Fibroblast of upper back skin (primary cell): Measurements from ENCODE around the gene SLC26A11.
"Not testable (repeated sequence)": the region's sequence is repeated elsewhere in the genome, so short reads cannot be mapped to it uniquely, and the experiment has no call there.

ENCODE experiments used
- DNase-seq: peaks from one replicate; pipeline ENCODE4 v3.0.0-alpha.2; 2013

Gene SLC26A11

GRCh38 chr17:80196652-80197051 is 23.6 kb upstream of the SLC26A11 start:
- DNase-seq: no peak

- DNase-seq: no peak
Observed at GRCh38 chr17:80198144-80198661, 22.0 kb upstream of the SLC26A11 start.

GRCh38 chr17:80199295-80199694 is 20.9 kb upstream of the SLC26A11 start:
- not testable (repeated sequence) for DNase-seq

DNA sequence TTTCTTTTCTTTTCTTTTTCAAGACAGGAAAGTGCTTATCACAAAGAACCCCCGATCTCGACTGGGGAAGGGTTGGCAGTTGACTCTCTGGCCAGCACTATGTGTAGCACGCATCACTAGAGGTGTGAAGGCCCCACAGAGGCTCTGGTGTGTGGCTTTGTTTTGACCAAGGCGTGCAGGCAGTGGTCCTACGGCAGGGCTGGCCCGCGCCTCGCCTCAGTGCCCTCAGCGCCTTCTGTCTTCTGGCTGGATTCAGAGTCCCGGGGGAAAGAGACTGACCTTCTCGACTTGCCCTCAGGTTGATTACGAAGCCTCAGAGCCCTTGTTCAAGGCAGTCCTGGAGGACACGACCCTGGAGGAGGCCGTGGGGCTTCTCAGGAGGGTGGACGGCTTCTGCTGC is 18.8 kb upstream of the SLC26A11 start:
- no peak for DNase-seq

DNA sequence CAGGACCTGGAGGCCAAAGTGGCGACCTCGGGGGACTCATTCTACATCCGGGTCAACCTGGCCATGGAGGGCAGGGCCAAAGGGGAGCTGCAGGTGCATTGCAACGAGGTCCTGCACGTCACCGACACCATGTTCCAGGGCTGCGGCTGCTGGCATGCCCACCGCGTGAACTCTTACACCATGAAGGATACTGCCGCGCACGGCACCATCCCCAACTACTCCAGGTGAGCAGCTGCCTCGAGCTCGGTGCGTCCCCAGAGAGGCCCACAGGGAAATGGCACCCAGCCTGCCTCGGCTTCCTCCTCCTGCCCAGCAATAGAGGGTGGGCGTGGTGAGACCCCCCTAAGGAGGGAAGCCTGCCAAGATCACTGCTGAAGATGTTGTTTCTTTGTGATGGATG is 18.0 kb upstream of the SLC26A11 start:
- no peak for DNase-seq

DNA sequence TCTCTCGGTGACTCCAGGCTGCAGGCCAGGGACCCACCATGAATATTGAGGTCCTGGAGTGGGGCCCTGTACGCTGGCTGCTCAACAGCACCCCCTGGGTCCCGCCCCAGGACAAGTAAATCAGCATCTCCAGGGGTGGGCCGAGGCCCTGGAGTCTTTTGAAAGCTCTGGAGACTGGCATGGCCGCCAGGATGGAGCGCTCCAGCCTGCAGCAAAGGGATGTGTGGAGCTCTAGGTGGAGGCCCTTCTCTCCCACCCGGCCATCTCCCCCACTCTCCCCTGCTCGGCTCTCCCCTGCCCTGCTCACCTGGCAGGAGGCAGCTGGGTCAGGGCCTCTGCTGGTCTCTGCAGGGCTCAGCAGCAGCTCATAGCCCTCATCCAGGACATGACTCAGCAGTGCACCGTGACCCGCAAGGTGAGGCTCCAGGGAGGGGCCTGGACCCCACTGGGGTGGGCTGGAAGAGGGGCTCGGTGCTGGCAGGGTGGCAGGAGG is 16.7 kb upstream of the SLC26A11 start:
- DNase-seq: no peak

DNA sequence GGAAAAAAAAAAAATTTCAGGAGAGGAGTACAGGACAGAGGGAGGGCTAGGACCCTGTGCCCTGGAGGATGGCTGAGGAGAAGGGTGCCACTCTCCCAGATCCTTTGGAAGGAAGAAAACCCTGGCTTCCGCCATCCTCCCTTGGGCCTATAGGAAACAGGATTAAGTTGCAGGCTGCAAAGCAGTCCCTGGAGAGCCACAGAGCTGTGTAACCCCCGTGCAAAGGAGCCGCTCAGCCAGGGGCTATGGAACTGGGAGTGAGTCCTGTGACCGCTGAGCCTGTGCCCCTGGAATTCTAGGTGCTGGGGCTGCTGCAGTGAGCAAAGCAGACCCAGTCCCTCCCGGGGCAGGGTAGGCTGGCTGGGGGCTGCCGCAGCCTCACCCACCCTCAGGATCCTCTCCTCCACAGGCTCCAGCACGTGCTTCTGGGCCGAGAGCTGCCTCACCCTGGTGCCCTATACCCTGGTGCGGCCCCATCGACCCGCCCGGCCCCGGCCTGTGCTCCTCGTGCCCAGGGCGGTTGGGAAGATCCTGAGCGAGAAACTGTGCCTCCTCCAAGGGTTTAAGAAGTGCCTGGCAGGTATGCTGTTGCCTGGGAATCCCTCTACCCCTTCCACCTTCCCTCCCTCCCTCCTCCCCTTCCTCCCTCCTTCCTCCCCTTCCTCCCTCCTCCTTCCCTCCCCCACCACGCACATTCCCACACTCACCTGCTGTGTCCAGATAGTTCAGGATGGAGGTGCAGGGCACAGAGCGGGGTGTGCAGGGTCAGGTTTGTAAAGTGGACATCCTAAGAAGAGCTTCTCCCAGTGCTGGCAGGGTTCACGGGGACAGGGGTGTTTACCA is 15.4 kb upstream of the SLC26A11 start:
- DNase-seq: no peak

DNA sequence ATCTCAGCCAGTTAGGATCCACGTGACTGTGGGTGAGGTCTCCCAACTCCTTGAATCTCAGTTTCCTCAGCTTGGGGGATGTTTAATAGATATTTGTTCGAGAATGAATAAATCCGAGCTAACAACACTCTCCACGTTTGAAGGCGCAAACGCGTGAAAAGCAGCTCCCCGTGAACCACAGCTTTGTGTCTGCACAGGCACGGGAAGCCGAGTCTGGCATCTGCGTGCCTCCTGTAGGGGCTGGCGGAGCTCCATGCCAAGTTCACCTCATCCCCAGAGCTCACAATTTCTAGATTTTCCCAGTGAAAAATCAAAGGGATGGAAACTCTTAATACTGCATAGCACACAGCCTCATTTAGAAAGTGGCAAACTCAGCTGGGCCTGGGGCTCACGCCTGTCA is 14.4 kb upstream of the SLC26A11 start:
- DNase-seq: no peak

DNA sequence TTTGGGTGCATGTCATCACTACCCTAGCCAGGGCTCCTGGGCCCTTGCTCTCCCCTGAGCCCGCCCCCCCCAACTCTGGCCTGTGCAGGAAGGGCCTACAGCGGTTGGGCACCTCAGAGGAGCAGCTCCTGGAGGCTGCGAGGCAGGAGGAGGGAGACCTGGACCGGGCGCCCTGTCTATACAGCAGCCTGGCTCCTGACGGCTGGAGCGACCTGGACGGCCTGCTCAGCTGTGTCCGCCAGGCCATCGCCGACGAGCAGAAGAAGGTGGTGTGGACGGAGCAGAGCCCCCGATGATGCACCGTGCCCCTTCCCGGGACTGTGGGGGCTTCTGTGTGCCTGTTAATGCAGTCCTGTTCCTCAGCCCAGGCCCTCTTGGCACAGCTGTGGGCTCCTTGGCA is 12.2 kb upstream of the SLC26A11 start:
- no peak for DNase-seq

DNA sequence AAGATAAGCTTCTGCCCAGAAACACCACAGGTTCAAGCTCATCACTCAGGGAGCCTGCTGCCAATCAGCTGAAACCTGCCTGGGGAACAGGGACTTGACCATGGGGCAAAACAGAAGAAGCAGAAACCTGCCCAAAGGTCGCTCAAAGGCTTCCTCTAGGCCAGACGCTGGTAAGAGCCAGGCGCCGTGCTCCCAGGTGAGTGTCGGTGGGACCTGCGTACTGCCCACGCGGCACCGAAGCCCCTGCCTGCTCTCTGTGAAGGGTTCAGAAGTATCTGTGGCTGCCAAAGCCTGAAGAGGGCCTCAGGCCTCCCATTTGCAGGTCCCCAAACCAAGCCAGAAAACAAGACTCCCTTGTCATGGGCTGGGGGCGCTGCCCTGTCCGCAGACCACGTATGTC is 10.5 kb upstream of the SLC26A11 start:
- no peak for DNase-seq

- no peak for DNase-seq
Observed at GRCh38 chr17:80210348-80211108, 9.7 kb upstream of the SLC26A11 start.

DNA sequence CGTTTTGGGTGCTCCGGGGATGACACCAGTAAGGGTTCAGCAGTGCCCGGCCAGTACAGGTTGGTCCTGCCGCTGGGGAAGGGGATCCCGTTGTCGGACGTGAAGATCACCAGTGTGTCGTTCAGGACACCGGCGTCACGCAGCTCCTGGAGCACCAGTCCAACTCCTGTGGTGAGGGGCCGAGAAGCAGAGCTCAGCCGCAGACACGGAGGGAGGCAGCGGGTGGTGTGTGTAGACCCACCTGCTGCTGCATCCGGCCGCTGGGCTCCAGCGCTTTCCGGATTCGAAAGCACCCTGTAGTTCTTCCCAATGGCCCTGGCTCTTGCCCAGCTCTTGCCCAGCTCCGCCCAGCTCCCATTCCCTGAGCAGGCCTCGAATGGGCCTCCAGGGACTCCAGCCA is 8.1 kb upstream of the SLC26A11 start:
- no peak for DNase-seq

- DNase-seq: no peak
Observed at GRCh38 chr17:80212511-80212910, 7.7 kb upstream of the SLC26A11 start.

- no peak for DNase-seq
Observed at GRCh38 chr17:80212962-80213642, 7.1 kb upstream of the SLC26A11 start.

DNA sequence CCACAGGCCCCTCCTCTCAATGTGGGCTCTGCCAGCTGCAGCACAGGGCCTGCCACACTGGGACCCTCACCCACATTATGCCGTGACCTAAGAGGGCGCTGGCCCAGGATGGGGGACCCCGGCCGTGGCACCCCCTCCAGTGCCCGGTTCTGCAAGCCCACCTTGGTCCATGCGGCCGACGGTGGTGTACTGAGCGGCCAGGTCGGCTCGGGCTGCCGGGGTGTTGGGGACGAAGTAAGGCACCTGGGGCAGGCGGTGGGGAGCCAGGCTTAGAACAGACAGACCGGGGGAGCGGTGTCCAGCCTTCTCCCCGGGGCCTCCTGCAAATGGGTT is 6.6 kb upstream of the SLC26A11 start:
- no peak for DNase-seq

GRCh38 chr17:80214012-80214877 is 6.0 kb upstream of the SLC26A11 start:
- DNase-seq: no peak

GRCh38 chr17:80214878-80215210 is 5.4 kb upstream of the SLC26A11 start:
- no peak for DNase-seq

- DNase-seq: no peak
Observed at GRCh38 chr17:80216473-80217456, 3.5 kb upstream of the SLC26A11 start.

GRCh38 chr17:80217703-80218362 is 2.4 kb upstream of the SLC26A11 start:
- no peak for DNase-seq

DNA sequence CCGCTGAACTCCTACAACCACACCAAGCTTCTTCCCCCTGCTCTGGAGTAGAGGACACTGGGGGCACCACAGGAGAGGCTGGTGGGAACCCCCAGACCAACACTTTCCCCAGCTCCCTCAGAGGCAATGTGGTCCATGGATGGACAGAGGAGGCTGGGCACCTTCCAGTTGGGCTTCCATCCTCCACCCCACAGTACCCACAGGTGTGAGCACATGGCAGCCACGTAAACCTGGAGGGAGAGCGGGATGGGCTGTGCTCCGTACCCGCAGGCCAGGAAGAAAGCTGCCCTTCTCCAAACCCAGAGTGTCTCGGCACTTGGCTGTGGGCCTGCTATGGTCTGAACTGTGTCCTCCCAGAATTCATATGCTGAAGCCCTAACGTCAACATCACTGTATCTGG is 1.8 kb upstream of the SLC26A11 start:
- no peak for DNase-seq
